Retina (tissue), 1 donor: ENCODE data around the gene JAKMIP2.

Experiments used
- DNase-seq: peaks from one replicate; pipeline ENCODE4 v3.0.0-alpha.2; 2016

JAKMIP2 gene

DNA sequence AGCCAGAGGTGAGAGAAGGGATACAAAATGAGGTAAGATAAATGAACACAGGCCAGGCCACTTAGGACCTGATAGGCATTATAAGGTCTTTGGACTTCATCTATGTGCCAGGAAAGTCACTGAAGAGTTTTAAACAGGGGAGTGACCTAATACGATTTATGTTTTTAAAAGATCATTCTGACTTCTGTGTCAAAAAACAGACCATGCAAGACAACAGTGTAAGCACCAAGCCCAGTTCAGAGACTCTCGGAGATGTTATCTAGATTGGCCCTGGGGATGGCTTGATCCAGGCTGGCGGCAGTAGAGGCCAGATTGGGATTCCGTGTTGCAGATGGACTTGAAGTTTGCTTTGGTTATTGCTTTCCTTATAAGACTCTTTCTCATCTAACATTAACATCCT is 229.6 kb downstream of the JAKMIP2 start:
- DNase-seq, result no peak

DNA sequence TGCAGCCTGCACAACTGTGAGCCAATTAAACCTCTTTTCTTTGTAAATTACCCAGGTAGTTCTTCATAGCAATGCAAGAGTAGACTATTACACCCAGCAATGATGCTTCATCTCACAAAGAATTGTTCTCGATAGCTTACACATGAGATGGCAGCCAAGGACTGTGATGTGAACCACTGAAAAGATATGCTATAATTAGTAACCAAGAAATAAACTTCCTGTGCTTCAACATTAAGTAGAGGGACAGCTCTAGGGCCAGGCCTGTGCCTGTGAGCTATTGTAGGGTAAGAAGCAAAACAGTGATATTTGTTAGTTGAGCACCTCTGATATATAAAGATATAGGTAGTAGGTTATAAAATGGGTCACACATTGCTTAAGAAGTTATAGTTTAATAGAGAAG is 230.9 kb downstream of the JAKMIP2 start:
- DNase-seq, result no peak

DNA sequence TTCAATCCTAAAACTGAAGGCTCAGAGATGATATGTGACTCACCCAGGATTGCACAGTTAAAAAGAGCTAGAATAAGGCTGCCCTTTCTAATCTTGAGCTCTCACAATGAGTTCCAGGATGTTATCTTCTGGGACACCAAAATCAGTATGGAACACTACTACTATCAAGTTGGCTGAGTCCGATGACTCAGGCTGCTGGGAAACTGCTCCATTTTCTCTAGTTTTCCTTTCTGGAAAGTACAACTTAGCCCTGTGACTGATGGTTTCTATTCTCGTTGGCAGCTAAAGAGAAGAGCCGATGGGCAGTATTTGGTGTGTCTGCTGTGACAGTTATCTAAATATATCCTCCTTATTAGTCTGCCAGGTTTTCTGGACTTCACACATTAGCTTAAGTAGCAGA is 234.8 kb downstream of the JAKMIP2 start:
- DNase-seq, result no peak

DNA sequence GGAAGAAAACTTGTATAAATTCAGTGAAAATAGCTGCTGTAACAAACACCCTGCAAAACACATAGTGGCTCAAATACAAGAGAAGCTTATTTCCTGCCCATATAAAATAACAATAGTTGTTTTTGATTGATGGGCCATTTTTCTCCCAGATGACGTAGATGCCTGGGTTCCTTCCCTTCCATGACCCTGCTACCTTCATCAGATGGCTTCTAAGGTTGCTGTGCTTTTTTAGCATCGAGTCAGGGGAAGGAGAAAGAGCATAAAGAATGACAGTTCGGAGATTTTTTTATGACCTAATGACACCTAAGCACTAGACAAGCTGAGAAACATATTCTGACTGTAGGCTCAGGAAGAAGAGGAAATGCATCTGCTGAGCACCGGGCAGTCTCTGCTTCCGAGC is 238.0 kb downstream of the JAKMIP2 start:
- no peak for DNase-seq

DNA sequence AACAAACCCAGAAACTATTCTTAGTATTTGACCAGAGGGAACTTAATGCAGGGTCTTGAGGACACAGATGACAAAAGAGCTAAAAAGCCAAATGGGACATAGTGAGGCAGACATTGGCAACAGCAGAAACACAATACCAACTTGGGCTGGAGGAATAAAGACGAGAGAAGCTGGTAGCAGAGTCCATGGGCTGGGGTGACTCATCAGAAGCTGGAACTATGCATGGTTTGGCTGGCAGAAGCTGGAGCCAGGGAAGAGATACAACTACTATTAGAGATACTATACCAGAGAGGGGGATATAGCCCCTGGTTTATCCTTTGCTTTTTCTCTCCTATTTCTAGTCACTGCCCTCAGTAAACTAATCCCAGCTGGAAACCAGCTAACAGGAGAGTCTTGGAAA is 243.5 kb downstream of the JAKMIP2 start:
- no peak for DNase-seq

DNA sequence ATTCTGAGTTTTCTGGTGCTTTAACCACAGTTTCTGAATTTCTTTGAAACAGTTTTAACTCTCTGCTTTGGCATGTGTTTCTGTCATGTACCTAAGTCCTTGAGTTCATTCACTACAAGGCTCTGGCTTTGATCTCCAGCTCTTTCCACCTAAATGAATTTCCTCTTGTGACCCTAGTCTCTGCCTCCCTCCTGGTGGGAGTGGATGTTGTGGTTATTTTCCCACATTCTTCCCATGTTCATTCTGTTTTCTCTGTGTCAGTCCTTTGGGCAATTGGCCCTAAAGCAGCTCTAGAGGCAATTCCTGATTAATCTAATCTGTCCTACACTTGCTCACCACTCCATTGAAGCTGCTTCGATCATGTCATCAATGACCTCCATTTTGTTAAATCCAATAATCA is 244.3 kb downstream of the JAKMIP2 start:
- no peak for DNase-seq
